GM12878 (cell line): ENCODE results near the gene TMEM244. TPM values are rescaled to one million over a fixed set of nuclear protein-coding genes. Genes with fewer than 3 reads are reported as not detected.

Source experiments
- CTCF ChIP-seq, 3 experiments: IDR thresholded peaks in 2 of 3; conservative IDR thresholded peaks in 1 of 3; 2 replicates each; pipeline ENCODE4 v1.5.1; 2011; ENCODE audit warnings: low read depth in 3 of 3, low read length in 3 of 3, mild to moderate bottlenecking in 3 of 3, control low read depth in 2 of 3, moderate library complexity in 2 of 3, inconsistent platforms in 1 of 3, mixed read lengths in 1 of 3; ENCODE audit not compliant: control insufficient read depth in 2 of 3, insufficient read depth in 1 of 3; ENCODE audit errors: extremely low read depth in 1 of 3
- NFYB ChIP-seq: IDR thresholded peaks from 2 replicates; pipeline ENCODE4 v1.6.1; 2011; ENCODE audit warnings: low read depth, mild to moderate bottlenecking, low read length, improper control_type of control experiment, moderate library complexity; ENCODE audit not compliant: insufficient read depth
- SMARCA5 ChIP-seq: fragments of 450-650 bp; IDR thresholded peaks from 2 replicates; pipeline ENCODE4 v1.6.1; 2017; ENCODE audit warnings: mild to moderate bottlenecking
- SPI1 ChIP-seq: IDR thresholded peaks from 2 replicates; pipeline ENCODE4 v1.6.1; 2011; ENCODE audit warnings: low read depth, mild to moderate bottlenecking, low read length, moderate library complexity, borderline replicate concordance; ENCODE audit not compliant: insufficient read depth
- polyA plus RNA-seq, 11 experiments: library from polyadenylated mRNA; depleted of rRNA in 4 of 11; unstranded in 6 of 11; stranded (reverse) in 5 of 11; fragments of >200 nt; fragmentation: Nextera tagmentation in 4 of 11; fragmentation: Illumina TruSeq in 1 of 11; extraction: Ambion mirVana in 4 of 11; extraction: Trizol in 1 of 11; gene quantifications; 1 replicate in 1 of 11; 2 replicates in 10 of 11; pipeline versions ENCODE4 v1.2.1 to v1.2.3, GENCODE V29; 2011 to 2016; ENCODE audit warnings: inconsistent platforms in 2 of 11, missing spikeins in 2 of 11, low read depth in 1 of 11
- small RNA-seq: library from RNA; depleted of rRNA; stranded (forward); fragments of <200 nt; gene quantifications from one replicate; pipeline ENCODE3, GENCODE V24; 2014
- total RNA-seq, 4 experiments: library from RNA; depleted of rRNA in 3 of 4; stranded (reverse); fragments of >200 nt in 3 of 4; fragmentation: Illumina TruSeq in 1 of 4; extraction: Trizol in 1 of 4; gene quantifications; 2 replicates each; pipeline versions ENCODE4 v1.2.1 to v1.2.3, GENCODE V29; 2013 to 2021

Gene TMEM244
- total and polyA plus RNA-seq, 10 of the 15 experiments (the other 5 are each of a cell fraction or from before 2014, with no cell fraction given), result 0.14 TPM; not detected in 9

GRCh38 chr6:129785047-129785755 is 75.9 kb downstream of the TMEM244 start (continued):
- TF ChIP-seq CTCF (IDR thresholded peaks at IDR 0.05 in 2 of 3, conservative IDR thresholded peaks at IDR 0.05 in 1 of 3; ENCODE audit: control insufficient read depth in 2 of 3, extremely low read depth in 1 of 3, insufficient read depth in 1 of 3, low read depth in 3 of 3, low read length in 3 of 3), result no peak
- TF ChIP-seq NFYB, result no peak
- TF ChIP-seq SPI1, result no peak
- no peak for TF ChIP-seq SMARCA5

Small RNA genes within 50 kb of the gene (small RNA-seq; reads per million reads assigned to genes)
- gene AL451046.2, result not detected

Other genes starting within 250 kb of the TMEM244 start
- 32.4 and 39.0 TPM in 2 replicates for gene ARHGAP18, start 151.1 kb downstream of the TMEM244 start, total RNA-seq (2014; rRNA removed)
- gene ARHGAP18, start 151.1 kb downstream of the TMEM244 start, total RNA-seq (2014; rRNA removed; fragmentation: Illumina TruSeq; extraction: Trizol), result 52.1 and 52.2 TPM in 2 replicates
- 32.3 and 35.0 TPM in 2 replicates for gene ARHGAP18, start 151.1 kb downstream of the TMEM244 start, total RNA-seq (2021)
- gene ARHGAP18, start 151.1 kb downstream of the TMEM244 start, polyA plus RNA-seq (2011; rRNA removed), result 37.7 and 62.0 TPM in 2 replicates
- gene ARHGAP18, start 151.1 kb downstream of the TMEM244 start, polyA plus RNA-seq (2014; fragmentation: Illumina TruSeq; extraction: Trizol), result 37.5 and 45.8 TPM in 2 replicates
- 10 to 100 TPM; 24.9 to 28.0 TPM for gene ARHGAP18, start 151.1 kb downstream of the TMEM244 start, polyA plus RNA-seq (2014; fragmentation: Nextera tagmentation; extraction: Ambion mirVana)
- 14.8 and 18.2 TPM in 2 replicates for gene ARHGAP18, start 151.1 kb downstream of the TMEM244 start, polyA plus RNA-seq (2014; rRNA removed)
- gene ARHGAP18, start 151.1 kb downstream of the TMEM244 start, polyA plus RNA-seq (2016; fragmentation: Nextera tagmentation; extraction: Ambion mirVana), result 10 to 100 TPM; 29.7 to 31.1 TPM
- 2.9 and 4.2 TPM in 2 replicates for gene L3MBTL3, start 157.3 kb upstream of the TMEM244 start, total RNA-seq (2014; rRNA removed)
- gene L3MBTL3, start 157.3 kb upstream of the TMEM244 start, total RNA-seq (2014; rRNA removed; fragmentation: Illumina TruSeq; extraction: Trizol), result 5.3 and 6.5 TPM in 2 replicates
- gene L3MBTL3, start 157.3 kb upstream of the TMEM244 start, total RNA-seq (2021), result 5.3 and 9.4 TPM in 2 replicates
- 8.8 and 8.9 TPM in 2 replicates for gene L3MBTL3, start 157.3 kb upstream of the TMEM244 start, polyA plus RNA-seq (2011; rRNA removed)
- 6.9 and 8.6 TPM in 2 replicates for gene L3MBTL3, start 157.3 kb upstream of the TMEM244 start, polyA plus RNA-seq (2014; fragmentation: Illumina TruSeq; extraction: Trizol)
- 1 to 10 TPM; 1.6 to 6.2 TPM for gene L3MBTL3, start 157.3 kb upstream of the TMEM244 start, polyA plus RNA-seq (2014; fragmentation: Nextera tagmentation; extraction: Ambion mirVana)
- 6.0 and 6.2 TPM in 2 replicates for gene L3MBTL3, start 157.3 kb upstream of the TMEM244 start, polyA plus RNA-seq (2014; rRNA removed)
- 1 to 10 TPM in 1 of 2 experiments, under 1 TPM in 1; 0.71 to 2.0 TPM for gene L3MBTL3, start 157.3 kb upstream of the TMEM244 start, polyA plus RNA-seq (2016; fragmentation: Nextera tagmentation; extraction: Ambion mirVana)